Ramos (cell line): ENCODE results near the gene CDHR1.

ENCODE experiments used
- in situ Hi-C: fragments of 300-500 bp; cut with MboI; formaldehyde crosslinking; loops from one replicate; pipeline ENCODE4 v1.14.3; 2022; ENCODE audit warnings: low sequenced_read_pairs; ENCODE audit not compliant: unreplicated experiment

Gene CDHR1

DNA sequence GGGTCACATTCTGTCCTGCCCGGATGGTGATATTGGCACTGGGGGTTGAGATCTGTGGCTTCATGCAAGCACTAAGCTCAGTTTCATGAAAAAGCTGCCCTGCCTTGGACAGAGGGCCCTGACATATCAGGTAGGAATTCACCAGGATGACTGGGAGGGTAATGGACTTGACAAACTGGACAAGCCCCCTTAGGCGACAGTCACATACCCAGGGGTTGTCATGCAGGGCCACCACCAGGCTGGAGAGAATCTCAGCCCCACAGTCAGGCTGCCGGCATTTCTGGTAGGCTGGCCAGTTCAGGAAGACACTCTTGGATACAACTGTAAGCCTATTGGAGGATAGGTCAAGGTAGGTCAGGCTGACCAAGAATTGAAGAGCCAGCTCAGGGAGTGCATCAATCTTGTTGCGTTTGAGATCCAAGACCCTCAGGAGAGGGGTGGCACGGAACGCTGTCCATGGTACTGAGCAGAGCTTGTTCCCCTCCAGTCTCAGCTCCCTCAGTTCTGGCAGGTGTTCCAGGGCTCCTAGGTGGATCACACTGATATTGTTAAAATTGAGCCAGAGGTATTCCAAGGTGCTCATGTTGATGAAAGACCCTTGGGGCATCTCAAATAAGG lies 30.2 kb downstream of the CDHR1 start:
- in situ Hi-C loops = no loop called here

DNA sequence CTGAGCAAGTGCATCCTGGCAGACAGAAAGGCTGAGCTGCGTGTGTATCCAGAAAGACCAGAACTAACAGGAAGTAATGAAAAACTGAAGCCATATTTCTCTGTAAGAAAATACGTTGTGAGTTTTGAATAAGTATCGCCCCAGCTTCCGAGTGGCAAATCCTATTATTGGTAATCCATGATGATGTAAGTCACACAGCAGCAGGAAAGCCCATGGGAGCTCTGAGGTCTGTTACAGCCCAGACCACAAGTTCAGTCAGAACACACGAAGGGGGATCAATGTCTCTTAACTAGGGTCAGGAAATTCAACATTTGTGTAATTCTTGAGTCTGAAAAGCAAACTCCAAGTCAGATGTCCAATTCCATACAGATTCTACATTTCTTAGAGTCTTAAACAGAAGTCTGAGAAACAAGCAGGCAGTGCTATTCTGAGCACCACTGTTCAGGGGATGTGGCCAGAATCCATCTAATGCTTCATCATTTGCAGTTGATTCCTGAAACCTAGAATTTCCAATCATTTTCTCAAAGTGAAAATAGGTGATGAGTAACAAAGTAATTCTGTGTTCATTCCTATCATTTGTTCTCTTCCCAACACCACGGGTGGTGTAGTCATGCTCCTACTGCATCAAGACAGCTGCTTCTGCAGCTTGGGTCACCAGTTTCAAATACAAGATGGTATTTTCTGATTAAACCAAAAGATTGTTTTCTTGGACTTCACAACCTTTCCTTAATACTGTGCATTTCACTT lies 31.3 kb downstream of the CDHR1 start, which contains the start of gene LRIT2:
Gene LRIT2 (minus strand): TSS at position 118 of the 747 bp plus-strand sequence. CDS start 24 bp downstream, at position 94.
- in situ Hi-C loops = no loop called here

DNA sequence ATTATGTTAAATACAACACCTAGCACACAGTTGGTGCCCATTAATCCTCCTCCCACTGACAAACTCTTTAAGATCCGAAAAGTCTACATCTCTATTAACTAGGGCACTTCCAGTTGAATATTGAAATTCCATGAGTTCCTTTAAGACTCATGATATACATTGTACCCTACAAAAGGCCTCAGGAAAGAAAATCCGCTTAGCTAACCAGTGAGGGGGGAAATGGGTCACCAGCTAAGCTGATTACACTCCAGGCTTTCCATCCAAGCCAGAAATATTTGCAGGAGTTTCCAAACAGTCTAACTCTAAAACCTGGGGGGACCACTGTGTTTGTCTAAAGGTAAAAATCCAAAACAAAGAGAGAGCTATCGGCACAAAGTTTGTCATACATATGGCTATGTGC lies 32.3 kb downstream of the CDHR1 start:
- in situ Hi-C loops = no loop called here

DNA sequence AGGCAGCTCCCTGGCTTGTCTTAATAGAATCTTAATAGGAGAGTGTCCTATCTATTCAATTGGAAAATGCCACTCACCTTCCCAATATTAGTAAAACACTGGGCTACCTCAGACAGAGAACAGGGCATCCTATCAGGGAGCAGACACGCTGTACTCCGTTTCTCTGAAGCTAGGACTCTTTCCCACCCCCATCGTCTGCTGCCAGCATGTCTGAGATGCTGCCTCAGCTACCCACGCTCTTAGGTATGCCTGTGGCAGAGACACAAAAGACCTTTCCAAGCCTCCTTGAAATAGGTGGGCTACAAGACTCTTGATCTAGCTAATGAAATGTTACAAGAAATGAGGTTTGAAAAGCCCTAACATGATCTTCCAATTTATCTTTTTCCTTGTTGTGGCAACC lies 33.5 kb downstream of the CDHR1 start:
- in situ Hi-C loops = no loop called here

DNA sequence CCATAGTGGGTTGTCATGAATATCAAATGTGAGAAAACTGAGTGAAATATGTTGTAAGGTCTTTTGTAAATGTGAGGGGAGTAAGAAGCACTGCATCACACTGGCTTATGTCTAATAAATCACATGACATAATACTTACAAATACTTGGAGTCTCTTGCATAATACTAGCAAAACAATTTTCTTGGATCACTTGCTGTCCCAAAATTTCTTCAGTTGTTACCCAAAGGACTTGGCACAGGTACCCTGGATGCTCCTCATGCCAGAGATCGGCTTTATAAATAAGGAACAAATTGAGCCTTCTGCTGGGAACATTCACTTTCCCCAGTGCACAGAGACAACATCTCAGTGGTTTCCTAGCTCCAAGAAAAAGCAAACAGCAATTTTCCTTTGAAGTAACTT lies 36.0 kb downstream of the CDHR1 start:
- in situ Hi-C loops = no loop called here

DNA sequence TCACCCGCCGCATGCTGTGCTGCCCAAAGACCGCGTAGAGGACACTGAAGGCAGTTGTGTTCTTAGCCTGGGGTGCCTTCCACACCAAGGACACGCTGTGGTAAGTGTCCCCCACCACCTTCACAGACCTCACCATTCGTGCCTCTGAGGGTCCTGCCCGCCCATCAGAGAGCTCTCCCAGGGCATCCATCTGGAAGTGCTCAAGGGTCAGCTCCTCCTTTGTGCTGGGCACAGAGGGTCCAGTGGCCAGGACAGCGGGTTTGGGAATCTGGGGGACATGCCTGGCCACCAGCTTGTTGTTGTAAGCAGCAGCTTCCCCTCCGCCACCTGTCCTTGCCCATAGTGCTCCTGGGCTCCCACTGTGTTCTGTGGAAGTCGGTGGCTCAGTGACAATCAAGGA lies 38.0 kb downstream of the CDHR1 start:
- in situ Hi-C loops = no loop called here

DNA sequence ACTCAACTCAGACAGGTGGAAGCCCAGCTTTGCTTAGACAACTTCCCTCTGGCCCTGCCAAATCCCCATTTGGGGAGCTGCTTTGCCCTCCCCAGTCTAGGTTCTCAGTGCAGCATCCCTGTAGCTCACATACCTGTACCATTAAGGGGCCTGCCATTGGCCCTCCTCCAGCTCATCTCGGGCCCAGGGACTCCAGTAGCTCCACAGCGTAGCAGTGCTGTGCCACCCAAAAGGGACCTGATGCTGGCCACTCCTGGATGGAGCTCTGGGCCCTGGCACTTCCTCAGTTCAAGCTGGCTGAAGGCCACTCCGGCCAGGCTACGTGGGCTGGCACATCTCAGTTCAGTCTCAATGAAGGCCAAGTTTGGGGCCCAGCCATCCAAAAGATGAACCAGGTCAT lies 39.6 kb downstream of the CDHR1 start:
- in situ Hi-C loops = no loop called here

DNA sequence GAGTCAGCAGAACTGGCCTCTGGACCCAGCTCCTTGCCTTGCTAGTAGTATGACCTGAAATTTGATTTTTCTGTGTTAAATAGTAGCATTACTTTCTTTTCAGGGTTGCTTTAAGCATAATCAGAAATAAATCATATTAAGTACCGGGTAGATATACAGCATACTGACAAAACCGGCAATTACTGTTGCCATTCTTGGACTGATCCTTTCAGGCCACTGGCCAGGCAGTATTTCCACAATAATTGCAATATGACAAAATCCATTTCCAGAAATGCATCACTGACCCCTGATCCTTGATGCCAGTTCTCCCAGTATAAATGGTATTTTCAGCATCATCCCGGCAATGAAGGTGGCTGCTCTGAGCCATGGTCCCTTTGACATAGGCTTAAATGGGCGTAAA lies 40.1 kb downstream of the CDHR1 start:
- in situ Hi-C loops = no loop called here

DNA sequence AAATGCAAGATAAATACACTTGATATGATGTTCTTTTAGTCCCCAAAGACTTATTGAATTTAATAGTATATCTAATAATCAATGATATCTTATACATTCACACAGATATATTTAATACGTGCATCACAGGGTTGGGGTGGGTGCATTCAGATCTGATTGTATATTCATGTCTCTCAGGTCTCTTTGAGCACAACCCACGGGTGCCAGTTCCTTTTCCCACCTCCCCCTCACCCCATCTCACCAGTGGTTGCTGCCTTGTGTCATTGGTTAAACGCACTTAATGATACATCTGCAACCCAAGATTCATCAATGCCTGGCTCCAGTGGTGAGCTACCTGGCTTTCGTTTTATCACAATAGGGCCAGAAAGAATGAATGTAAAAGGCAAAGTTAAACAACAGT lies 40.8 kb downstream of the CDHR1 start:
- in situ Hi-C loops = no loop called here

DNA sequence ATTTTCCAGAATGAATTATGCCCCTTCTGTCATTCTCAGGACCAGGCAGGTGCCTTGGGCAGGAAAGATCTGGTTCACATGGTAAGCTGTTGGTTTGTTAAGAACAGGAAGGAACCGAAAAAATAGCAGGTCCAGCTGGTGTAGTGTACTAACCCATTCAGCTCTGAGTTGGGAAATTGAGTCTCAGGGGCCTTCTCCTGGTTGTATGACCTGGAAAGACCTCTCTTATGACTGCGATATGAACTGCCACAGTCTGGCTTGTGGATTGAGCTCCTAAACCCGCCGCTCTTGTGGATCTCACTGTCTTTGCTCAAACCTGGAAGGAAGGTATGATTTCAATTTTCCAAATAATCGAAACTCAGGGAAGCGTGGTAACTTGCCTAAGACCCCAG lies 42.5 kb downstream of the CDHR1 start:
- in situ Hi-C loops = no loop called here

DNA sequence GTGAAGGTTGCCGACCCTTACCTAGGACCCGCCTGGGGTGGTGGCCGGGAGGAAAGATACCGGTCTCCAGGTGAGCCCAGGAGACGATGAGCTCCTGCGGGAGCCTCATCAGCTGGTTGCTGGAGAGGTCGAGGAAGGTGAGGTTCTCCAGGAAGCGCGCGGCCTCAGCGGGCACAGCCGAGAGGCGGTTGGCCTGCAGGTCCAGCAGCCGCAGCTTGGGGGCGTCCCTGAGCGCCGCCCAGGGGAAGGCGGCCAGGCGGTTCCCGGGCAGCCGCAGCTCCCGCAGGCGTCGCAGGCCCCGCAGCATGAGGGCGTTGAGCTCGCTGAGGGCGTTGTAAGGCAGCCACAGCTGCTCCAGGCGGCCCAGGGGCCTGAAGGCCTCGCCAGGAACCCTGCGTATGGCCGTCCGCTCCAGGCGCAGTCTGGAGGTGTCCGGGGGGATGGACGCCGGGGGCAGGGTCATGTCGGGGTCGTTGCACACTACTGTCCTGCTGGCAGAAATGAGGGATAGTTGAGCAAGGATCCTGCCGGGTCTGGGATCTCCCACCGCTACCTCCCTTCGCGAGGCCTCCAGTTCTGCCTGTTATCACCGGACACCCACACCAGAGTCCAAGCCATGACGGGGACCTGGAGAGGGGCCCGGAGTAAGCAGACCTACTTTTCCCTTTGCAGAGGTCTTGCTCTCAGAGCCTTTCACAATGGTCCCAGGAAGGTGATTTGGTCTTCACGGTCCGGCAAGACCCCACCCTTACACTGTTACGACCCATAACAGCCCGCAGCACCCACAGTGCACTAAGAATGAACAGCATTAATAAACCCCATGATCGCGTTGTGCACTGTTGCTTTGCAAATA lies 43.1 kb downstream of the CDHR1 start:
- in situ Hi-C loops = no loop called here

DNA sequence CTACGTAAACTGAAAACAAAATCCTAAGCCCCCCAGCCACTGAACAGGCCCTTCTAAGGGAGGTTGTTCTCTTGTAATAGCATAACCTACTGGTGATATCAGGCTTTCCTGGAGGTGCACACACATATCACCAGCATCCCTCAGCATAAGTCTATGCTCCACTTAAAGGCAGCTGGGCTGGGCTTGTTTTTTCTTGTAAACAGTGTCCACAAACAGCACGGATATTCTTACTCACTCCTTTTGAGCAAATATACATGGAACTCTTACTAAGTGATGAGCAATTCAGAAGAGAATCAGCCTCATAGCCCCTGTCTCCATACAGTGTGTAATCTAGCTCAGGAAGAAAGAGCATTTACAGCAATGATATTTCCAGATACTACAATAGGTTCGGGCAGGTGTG lies 44.6 kb downstream of the CDHR1 start:
- in situ Hi-C loops = no loop called here

DNA sequence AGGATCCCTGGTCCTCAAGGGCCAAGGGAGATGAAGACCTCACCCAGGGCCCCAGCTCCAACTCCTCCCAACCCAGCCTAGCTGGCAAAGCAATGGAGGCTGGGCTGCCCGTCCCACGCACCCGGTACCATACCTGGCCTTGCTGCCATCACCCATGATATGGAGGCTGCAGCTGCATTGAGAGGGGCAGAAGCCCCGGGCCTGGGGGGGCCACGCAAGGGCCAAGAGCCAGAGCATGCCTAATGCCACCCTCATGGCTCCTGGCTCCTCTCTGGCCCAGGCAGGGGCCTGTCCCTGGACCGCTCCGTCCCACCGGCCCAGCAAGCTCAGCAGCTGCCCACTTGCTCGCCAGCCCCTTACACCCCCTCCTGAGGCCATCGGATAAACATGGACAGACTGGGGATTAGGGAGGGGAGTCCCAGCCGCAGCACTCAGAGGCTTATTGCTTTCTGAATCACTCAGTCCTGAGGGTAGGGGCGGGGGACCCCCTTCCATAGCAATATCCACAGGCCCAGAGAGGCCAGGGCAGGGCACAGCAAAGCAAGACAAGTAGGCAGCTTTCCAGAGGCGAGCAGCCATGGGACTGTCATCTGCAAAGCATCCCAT lies 47.0 kb downstream of the CDHR1 start, which contains the start of gene LRIT1:
Gene LRIT1 (minus strand): TSS at position 362 of the 606 bp plus-strand sequence. CDS start 107 bp downstream, at position 255.
- in situ Hi-C loops = no loop called here

DNA sequence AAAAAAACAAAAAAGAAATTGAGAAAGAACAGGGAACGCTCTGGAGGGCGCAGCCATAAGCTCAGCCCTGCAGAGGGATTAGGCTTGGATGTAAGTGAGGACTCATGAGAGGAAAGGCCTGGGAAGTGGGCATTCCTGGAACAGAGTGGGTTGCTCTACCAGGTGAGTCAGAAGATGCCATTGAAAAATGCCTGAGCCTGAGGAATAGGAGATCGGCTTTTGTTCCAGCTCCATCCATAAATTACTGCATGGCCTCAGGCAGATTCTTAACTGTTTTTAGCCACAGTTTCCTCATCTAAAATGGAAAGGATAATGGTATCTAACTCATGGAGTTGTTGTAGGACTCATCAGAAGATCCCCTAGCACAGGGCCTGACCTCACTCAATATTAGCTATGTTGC lies 49.4 kb downstream of the CDHR1 start:
- in situ Hi-C loops = no loop called here

DNA sequence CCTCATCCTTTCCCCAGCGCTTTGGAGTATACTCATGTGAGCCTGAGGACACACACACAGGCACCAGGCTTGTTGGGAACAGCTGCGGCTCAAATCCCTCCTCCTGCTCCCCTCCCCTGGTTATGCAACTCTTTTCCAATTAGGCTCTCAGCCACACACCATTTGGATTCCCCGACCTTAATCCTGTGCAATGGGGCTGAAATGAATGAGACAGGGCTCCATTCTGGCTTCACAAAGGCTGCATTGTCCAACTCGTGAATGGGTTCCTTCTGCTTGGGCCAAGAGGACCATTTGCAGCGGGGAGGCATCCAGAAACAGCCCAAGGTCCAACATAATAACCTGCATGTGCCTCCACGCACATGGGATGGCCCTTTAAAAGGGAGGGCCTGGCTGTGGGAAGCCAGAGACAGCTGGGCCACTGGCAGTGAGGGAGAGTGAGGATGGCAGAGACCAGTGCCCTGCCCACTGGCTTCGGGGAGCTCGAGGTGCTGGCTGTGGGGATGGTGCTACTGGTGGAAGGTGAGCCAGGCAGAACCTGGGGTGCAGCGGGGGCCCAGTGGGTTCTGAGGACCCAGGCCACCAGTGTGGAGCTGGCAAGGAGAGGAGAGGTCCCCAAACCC lies 50.4 kb downstream of the CDHR1 start, which contains the start of gene RGR:
Gene RGR (plus strand): TSS at position 403 of the 620 bp plus-strand sequence. CDS start 38 bp downstream, at position 441.
- in situ Hi-C loops = no loop called here

DNA sequence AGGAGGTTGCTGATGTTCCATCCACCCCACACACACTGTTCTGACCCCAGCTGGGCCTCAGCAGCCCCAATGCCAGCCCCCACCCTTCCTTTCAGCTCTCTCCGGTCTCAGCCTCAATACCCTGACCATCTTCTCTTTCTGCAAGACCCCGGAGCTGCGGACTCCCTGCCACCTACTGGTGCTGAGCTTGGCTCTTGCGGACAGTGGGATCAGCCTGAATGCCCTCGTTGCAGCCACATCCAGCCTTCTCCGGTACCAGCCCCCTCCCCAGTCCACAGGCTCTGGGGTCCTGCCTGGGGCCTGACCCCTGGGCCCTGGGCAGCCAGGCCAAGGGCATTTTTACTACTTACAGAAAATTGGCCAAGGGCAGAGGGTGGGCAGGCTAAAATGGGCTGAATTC lies 53.2 kb downstream of the CDHR1 start:
- in situ Hi-C loops = no loop called here

DNA sequence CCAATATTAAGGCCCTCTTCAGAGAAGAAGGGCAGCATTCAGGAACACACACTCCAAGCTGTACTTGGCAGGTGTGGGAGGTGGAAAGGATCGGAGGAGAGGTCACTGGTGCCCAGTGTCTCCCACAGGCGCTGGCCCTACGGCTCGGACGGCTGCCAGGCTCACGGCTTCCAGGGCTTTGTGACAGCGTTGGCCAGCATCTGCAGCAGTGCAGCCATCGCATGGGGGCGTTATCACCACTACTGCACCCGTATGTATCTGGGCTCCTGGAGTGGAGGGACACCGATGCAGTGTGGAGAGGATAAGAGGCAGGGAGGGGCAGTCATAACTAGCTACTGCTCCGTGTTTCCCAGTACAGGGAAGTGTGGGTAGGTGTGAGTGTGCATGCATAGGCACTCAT lies 54.5 kb downstream of the CDHR1 start:
- in situ Hi-C loops = no loop called here

DNA sequence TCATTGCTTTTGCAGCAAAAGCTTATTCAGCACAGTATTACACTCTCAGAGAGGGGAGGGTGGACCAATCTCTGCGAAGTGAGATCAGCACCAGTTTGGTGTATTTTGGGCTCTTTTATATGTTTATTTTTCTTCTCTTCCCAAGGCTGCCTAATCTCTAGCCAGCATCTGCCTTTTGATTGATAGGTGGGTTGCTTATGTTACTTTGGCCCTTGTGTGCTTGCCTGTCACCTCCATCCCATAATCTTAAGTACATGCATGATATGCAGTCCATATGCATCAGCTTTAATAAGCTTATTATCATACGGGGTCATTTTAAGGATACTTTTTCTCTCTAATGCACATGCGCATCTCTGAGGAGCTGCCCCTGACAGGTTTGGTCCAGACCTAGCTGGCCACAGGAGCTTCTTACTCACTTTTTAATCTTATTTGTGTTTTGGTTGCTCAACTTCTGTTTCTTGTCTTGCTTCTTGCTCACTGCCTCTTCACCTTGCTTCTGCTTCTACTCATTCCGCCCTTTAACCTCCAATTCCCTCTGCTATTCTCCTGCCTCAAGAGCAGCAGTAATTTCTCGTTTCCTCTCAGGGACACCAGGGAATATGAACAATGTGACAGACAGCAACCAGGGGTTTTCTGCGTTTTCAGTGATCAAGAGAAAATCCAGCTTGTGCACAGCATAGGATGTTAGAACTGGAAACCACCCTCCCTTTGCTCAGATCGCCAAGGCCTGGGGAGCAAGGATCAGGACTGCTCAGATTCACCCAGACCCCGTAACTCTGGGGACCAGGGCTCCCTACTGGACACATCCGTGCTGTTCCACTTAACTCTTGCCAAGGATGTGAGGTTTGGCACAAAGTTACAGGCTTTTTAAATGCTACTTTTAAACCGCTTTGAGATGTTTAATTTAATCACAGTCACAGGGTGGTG lies 60.5 kb downstream of the CDHR1 start:
- in situ Hi-C loops = no loop called here
